Kidney (tissue), 14 donors: ENCODE measurements around the gene RALGPS1. TPM values are rescaled to one million over a fixed set of nuclear protein-coding genes. Genes with fewer than 3 reads are reported as not detected.

Experiments used
- DNase-seq, 5 donors: peaks; one replicate each; pipeline ENCODE4 v3.0.0-alpha.2; 2013 to 2020
- FAIRE-seq: peaks from 2 replicates; lab custom pipeline; 2012; peaks lifted over from hg19 to GRCh38; lab: Jason Lieb, UNC
- H3K27ac ChIP-seq, 2 donors: one replicate each; pipeline ENCODE4 v1.7.0; 2013; ENCODE audit warnings: low read depth in 2 of 2, low read length in 2 of 2, inconsistent platforms in 1 of 2
- H3K27me3 ChIP-seq: one replicate; pipeline ENCODE4 v1.7.1; 2013; ENCODE audit warnings: low read length, inconsistent platforms; ENCODE audit not compliant: control insufficient read depth, insufficient read depth
- H3K36me3 ChIP-seq, 3 donors: one replicate each; pipeline versions ENCODE4 v1.7.0 to v1.7.1; 2013; ENCODE audit warnings: low read length in 3 of 3, control low read depth in 1 of 3, inconsistent platforms in 1 of 3; ENCODE audit not compliant: insufficient read depth in 3 of 3, control insufficient read depth in 2 of 3
- H3K4me1 ChIP-seq, 3 donors: one replicate each; pipeline versions ENCODE4 v1.7.0 to v1.7.1; 2013; ENCODE audit warnings: low read length in 3 of 3, inconsistent platforms in 1 of 3, low read depth in 1 of 3; ENCODE audit not compliant: control insufficient read depth in 2 of 3, insufficient read depth in 2 of 3
- H3K4me3 ChIP-seq, 3 donors: one replicate each; pipeline versions ENCODE4 v1.7.0 to v1.8.1; 2013; ENCODE audit warnings: low read length in 3 of 3, control low read depth in 1 of 3, inconsistent platforms in 1 of 3
- H3K9ac ChIP-seq, 3 donors: one replicate each; pipeline versions ENCODE4 v1.7.0 to v1.7.1; 2013; ENCODE audit warnings: low read length in 3 of 3, control low read depth in 1 of 3, inconsistent platforms in 1 of 3
- H3K9me3 ChIP-seq, 3 donors: one replicate each; pipeline versions ENCODE4 v1.7.0 to v1.7.1; 2013; ENCODE audit warnings: low read length in 3 of 3, control low read depth in 1 of 3, inconsistent platforms in 1 of 3; ENCODE audit not compliant: control insufficient read depth in 2 of 3, insufficient read depth in 1 of 3
- intact Hi-C: fragments of 100-400 bp; cut with DNase I; formaldehyde crosslinking; loops from one replicate; pipeline ENCODE4 v1.11.1; 2022
- polyA plus RNA-seq: library from polyadenylated mRNA; stranded (reverse); fragments of 350-450 nt; fragmentation: Illumina TruSeq; extraction: RNeasy Lipid Tissue Mini Kit (QIAGEN cat#74804); gene quantifications from one replicate; pipeline ENCODE4 v1.2.3, GENCODE V29; 2014; ENCODE audit warnings: low read depth, low replicate concordance; ENCODE audit not compliant: insufficient read depth
- total RNA-seq: library from RNA; stranded (reverse); fragmentation: NEBNext Ultra II Directional; extraction: Animal tissue kit (Norgen Biotek cat#: 25700); gene quantifications from one replicate; pipeline ENCODE4 v1.2.1, GENCODE V29; 2021
- TF ChIP-seq, protein P1 (sequence below): IDR thresholded peaks from 3 replicates; pipeline ENCODE4 v1.5.1; 2012; ENCODE audit warnings: mild to moderate bottlenecking, moderate library complexity, borderline replicate concordance; ENCODE audit not compliant: insufficient read depth; ENCODE audit errors: extremely low read depth
- donor health status: control.
- donor health status: control.
- donor health status: control.
- donor health status: control.
- donor health status: control.
- donor health status: DM: yes; HTN: yes; CAD: no.
- donor health status: Normal renal cell carcinoma (clear cell type).

The RALGPS1 gene
- total and polyA plus RNA-seq, 2 donors from 2014 or later, result 9.4 to 25.2 TPM

DNA sequence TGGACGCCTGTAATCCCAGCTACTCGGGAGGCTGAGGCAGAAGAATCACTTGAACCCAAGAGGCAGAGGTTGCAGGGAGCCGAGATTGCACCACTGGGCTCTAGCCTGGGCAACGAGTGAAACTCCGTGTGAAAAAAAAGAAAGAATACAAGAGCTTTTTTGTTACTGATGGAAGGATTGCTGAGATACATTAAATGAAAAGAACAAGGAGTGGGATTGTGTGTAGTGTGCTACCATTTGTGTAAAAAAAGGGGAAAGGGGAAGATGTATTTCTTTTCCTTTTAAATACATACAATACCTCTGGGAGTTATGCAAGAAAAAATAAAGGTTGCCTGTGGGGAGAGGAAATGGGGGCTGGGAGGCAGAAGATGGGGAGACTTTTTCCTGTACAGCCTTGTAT lies 335.3 kb downstream of the RALGPS1 start:
- H3K27ac ChIP-seq, result no peak overlapping the region
- H3K36me3 ChIP-seq, result no peaks in the 10 kb centered on the region
- H3K9me3 ChIP-seq, result no peaks in the 10 kb centered on the region
- H3K4me3 ChIP-seq, result no peak overlapping the region
- TF ChIP-seq, protein P1, sequence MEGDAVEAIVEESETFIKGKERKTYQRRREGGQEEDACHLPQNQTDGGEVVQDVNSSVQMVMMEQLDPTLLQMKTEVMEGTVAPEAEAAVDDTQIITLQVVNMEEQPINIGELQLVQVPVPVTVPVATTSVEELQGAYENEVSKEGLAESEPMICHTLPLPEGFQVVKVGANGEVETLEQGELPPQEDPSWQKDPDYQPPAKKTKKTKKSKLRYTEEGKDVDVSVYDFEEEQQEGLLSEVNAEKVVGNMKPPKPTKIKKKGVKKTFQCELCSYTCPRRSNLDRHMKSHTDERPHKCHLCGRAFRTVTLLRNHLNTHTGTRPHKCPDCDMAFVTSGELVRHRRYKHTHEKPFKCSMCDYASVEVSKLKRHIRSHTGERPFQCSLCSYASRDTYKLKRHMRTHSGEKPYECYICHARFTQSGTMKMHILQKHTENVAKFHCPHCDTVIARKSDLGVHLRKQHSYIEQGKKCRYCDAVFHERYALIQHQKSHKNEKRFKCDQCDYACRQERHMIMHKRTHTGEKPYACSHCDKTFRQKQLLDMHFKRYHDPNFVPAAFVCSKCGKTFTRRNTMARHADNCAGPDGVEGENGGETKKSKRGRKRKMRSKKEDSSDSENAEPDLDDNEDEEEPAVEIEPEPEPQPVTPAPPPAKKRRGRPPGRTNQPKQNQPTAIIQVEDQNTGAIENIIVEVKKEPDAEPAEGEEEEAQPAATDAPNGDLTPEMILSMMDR, result no peak
- intact Hi-C loops, result no loop called here
- H3K9ac ChIP-seq, result no peak overlapping the region
- FAIRE-seq (no peak), DNase-seq (no peak)
- no peaks in the 10 kb centered on the region for H3K27me3 ChIP-seq
- H3K4me1 ChIP-seq, result peaks cover 0 to 3% (median 0%) of the 10 kb centered on the region in 3 donors

DNA sequence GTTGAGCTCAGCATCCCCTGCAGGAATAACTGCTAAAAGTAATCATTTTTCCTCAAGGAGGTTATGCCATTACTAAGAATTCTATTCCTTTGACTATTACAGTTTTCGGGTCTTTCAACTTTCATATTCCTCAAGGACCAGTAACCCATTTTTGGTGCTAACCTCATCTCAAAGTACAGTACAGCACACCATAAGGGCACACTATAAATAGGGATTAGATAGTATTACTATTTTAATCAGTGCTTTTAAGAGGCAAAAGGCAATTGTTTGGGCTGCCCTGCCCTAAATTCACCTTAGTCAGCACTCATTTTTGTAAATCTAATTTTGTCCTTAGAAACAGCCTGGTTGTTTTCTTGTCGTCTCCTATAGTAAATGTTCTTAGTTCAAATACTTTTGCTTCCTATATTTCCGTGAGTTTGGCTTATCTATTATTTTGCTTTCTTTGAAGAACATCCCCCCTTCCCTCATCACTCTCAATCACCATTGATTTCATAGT lies 336.4 kb downstream of the RALGPS1 start:
- H3K4me3 ChIP-seq, result no peak overlapping the region
- no peaks in the 10 kb centered on the region for H3K27me3 ChIP-seq
- H3K4me1 ChIP-seq, result peaks cover 0 to 1% (median 0%) of the 10 kb centered on the region in 3 donors
- DNase-seq (no peak), FAIRE-seq (no peak)
- TF ChIP-seq, protein P1, result no peak
- no peak overlapping the region for H3K27ac ChIP-seq
- H3K9ac ChIP-seq, result no peak overlapping the region
- H3K9me3 ChIP-seq, result no peaks in the 10 kb centered on the region
- H3K36me3 ChIP-seq, result no peaks in the 10 kb centered on the region
- intact Hi-C loops, result no loop called here

DNA sequence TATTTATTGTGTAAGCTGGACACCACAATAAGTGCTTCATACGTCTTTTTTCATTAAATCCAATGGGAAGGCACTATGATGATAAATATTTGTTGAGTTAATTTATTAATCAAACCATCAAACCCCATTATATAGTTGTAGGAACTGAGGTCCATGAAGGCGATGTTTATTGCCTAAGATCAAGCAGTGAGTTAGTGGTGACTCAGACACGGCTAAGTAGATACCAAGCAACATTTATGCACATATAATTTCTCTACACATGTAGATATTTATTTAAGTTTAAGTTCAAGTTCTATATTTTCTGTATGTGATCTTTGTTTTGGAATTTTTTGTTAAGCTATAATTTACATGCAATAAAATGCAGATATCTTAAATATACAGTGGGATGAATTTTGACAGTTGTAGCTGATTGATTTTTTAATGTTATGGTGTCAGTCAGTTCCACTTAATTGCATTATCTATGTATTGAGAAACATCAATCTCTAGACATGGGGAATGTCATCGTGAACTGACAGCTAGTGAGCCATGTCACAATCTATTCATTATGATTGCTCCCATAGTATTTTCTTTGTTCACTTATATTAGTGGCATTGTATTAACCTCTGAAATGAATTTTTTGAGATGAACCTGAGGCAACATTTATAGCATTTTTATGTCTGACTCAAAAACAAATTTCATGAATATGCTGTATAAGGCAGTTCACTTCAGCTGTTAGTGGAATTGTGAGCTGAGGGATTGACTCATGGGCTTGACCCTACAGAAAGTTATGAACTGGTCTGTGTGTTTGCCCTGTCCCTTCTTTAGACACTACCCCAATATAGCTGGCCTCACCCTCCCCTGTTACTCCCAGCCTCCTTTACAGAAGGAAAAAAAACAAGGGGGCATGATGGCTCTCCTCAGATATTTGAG lies 338.1 kb downstream of the RALGPS1 start:
- H3K4me3 ChIP-seq, result no peak overlapping the region
- TF ChIP-seq, protein P1, result no peak
- H3K4me1 ChIP-seq, result no peaks in the 10 kb centered on the region
- DNase-seq (no peak), FAIRE-seq (no peak)
- no peaks in the 10 kb centered on the region for H3K36me3 ChIP-seq
- H3K27ac ChIP-seq, result no peak overlapping the region
- intact Hi-C loops, result no loop called here
- no peaks in the 10 kb centered on the region for H3K27me3 ChIP-seq
- H3K9ac ChIP-seq, result no peak overlapping the region
- H3K9me3 ChIP-seq, result no peaks in the 10 kb centered on the region
